Stimulated activated CD8-positive, alpha-beta memory T cell treated with anti-CD3 and anti-CD28 coated beads, Interleukin-4, amount 100 ng/mL, for 4 hours (primary cell): ENCODE results near the gene NT5C1B.

ENCODE experiments used
- DNase-seq, 2 donors: peaks; one replicate each; pipeline ENCODE4 v3.0.0-alpha.2; 2020; ENCODE audit warnings: low read depth in 2 of 2, low spot score in 1 of 2

NT5C1B gene

GRCh38 chr2:18517386-18517785 lies 72.0 kb downstream of the NT5C1B start:
- DNase-seq = no peak

DNA sequence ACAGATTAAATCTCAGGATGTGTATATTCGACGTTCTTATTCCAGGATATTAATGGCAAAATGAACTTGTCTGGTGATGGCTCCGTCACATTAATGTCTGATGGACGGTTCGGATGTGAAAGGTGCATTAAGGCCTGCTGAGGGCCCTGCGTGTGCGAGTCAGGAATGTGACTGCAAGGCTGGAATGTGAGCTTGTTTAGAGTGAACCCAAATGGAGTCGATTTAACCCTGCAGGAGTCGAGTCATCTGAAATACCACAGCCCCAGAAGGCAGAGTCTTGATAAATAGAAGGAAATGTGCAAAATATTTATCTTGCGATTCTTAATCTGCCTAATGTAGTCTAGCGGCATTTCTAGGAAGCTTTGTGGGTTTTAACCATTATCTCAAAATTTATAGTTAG lies 73.3 kb downstream of the NT5C1B start:
- no peak for DNase-seq

GRCh38 chr2:18514526-18515461 lies 74.6 kb downstream of the NT5C1B start:
- no peak for DNase-seq
